HEK293 (cell line): ENCODE measurements around the gene PRICKLE1.
A peak's percentile ranks its signal among the peaks of the same experiment; 100 is the strongest.

ENCODE experiments used
- CTCF ChIA-PET: fragments of 350-600 bp; formaldehyde crosslinking; extraction: SDS; loops from one replicate; lab custom pipeline; 2021; ENCODE audit warnings: antibody characterized with exemption; lab: Yijun Ruan, JAX
- POLR2A ChIA-PET: fragments of 300-600 bp; formaldehyde crosslinking; extraction: SDS; loops from one replicate; lab custom pipeline; 2020; ENCODE audit warnings: antibody characterized with exemption, inconsistent platforms; lab: Yijun Ruan, JAX
- H3K27ac ChIP-seq: fragments of 200-500 bp; sonication (Bioruptor generic); 2 replicates; pipeline ENCODE4 v1.5.1; 2014; ENCODE audit warnings: low read depth, low read length, control low read depth, inconsistent platforms; ENCODE audit errors: extremely low read depth
- H3K36me3 ChIP-seq, 2 experiments: fragments of 200-500 bp in 1 of 2; sonication (Bioruptor generic) in 1 of 2; 1 replicate in 1 of 2; 2 replicates in 1 of 2; pipeline ENCODE4 v1.5.1; 2014 to 2017; ENCODE audit warnings: inconsistent platforms in 2 of 2, low read length in 2 of 2; ENCODE audit not compliant: control insufficient read depth in 2 of 2, insufficient read depth in 1 of 2
- H3K4me1 ChIP-seq: fragments of 200-500 bp; sonication (Bioruptor generic); 2 replicates; pipeline ENCODE4 v1.5.1; 2014; ENCODE audit warnings: mild to moderate bottlenecking, low read length, inconsistent platforms; ENCODE audit not compliant: control insufficient read depth, insufficient read depth
- H3K4me3 ChIP-seq: 2 replicates; pipeline ENCODE4 v1.5.1; 2011; ENCODE audit warnings: low read depth, mild to moderate bottlenecking, control low read depth, low read length, moderate library complexity
- H3K9me3 ChIP-seq: fragments of 200-500 bp; sonication (Bioruptor generic); 2 replicates; pipeline ENCODE4 v1.5.1; 2014; ENCODE audit warnings: low read depth, low read length, inconsistent platforms; ENCODE audit not compliant: control insufficient read depth, insufficient read depth
- HOXC10 ChIP-seq: sonication (generic); formaldehyde crosslinking; IDR thresholded peaks from 2 replicates; pipeline ENCODE4 v1.8.1; 2023; ENCODE audit warnings: mild to moderate bottlenecking, missing genetic modification reagents
- KLF16 ChIP-seq: fragments of 450-650 bp; formaldehyde crosslinking; IDR thresholded peaks from 2 replicates; pipeline ENCODE4 v1.5.1; 2017; ENCODE audit warnings: missing biosample characterization, missing genetic modification characterization
- PRDM1 ChIP-seq: fragments of 450-650 bp; formaldehyde crosslinking; IDR thresholded peaks from 2 replicates; pipeline ENCODE4; 2016; ENCODE audit warnings: missing biosample characterization, missing genetic modification characterization
- ZNF132 ChIP-seq: fragments of 450-650 bp; formaldehyde crosslinking; IDR thresholded peaks from 2 replicates; pipeline ENCODE4 v1.5.1; 2017; ENCODE audit warnings: missing biosample characterization, missing genetic modification characterization, borderline replicate concordance
- ZNF148 ChIP-seq: fragments of 450-650 bp; formaldehyde crosslinking; IDR thresholded peaks from 2 replicates; pipeline ENCODE4 v1.5.0; 2017; ENCODE audit warnings: missing biosample characterization, missing genetic modification characterization, borderline replicate concordance
- ZNF221 ChIP-seq: fragments of 450-650 bp; formaldehyde crosslinking; IDR thresholded peaks from 2 replicates; pipeline ENCODE4 v1.5.1; 2017; ENCODE audit warnings: missing biosample characterization, missing genetic modification characterization, borderline replicate concordance
- ZNF239 ChIP-seq: fragments of 450-650 bp; formaldehyde crosslinking; IDR thresholded peaks from 2 replicates; pipeline ENCODE4 v1.5.1; 2016; ENCODE audit warnings: missing biosample characterization, missing genetic modification characterization
- ZNF311 ChIP-seq: fragments of 450-650 bp; formaldehyde crosslinking; IDR thresholded peaks from 2 replicates; pipeline ENCODE4 v1.5.1; 2017; ENCODE audit warnings: missing biosample characterization, missing genetic modification characterization, borderline replicate concordance
- ZNF341 ChIP-seq: fragments of 450-650 bp; formaldehyde crosslinking; IDR thresholded peaks from 2 replicates; pipeline ENCODE4; 2016; ENCODE audit warnings: low read depth, missing biosample characterization, missing genetic modification characterization
- ZNF560 ChIP-seq: fragments of 450-650 bp; formaldehyde crosslinking; IDR thresholded peaks from 2 replicates; pipeline ENCODE4 v1.5.1; 2017; ENCODE audit warnings: missing biosample characterization, missing genetic modification characterization, borderline replicate concordance
- ZSCAN4 ChIP-seq: fragments of 450-650 bp; formaldehyde crosslinking; IDR thresholded peaks from 2 replicates; pipeline ENCODE4 v1.5.1; 2017; ENCODE audit warnings: missing biosample characterization, missing genetic modification characterization
- TF ChIP-seq, protein P1 (sequence below): fragments of 450-650 bp; formaldehyde crosslinking; IDR thresholded peaks from 2 replicates; pipeline ENCODE4; 2016; ENCODE audit warnings: missing biosample characterization, missing genetic modification characterization
- TF ChIP-seq, protein P2 (sequence below): fragments of 450-650 bp; formaldehyde crosslinking; conservative IDR thresholded peaks from 2 replicates; pipeline ENCODE4 v1.5.1; 2016; ENCODE audit warnings: low read depth, missing biosample characterization, missing genetic modification characterization

Gene PRICKLE1

GRCh38 chr12:42502682-42503081 lies 86.9 kb downstream of the PRICKLE1 start:
- Histone ChIP-seq H3K36me3 (no peaks in the 10 kb centered on the region), H3K4me3 (no peak overlapping the region), H3K27ac (no peak overlapping the region), H3K4me1 (peaks cover 13% of the 10 kb centered on the region), H3K9me3 (no peaks in the 10 kb centered on the region)
- no peak for TF ChIP-seq ZNF132 (tag by site-specific recombination)
- TF ChIP-seq KLF16 (tag by site-specific recombination): no peak
- TF ChIP-seq ZNF148 (tag by site-specific recombination): no peak
- no peak for TF ChIP-seq ZNF341 (tag by site-specific recombination)
- TF ChIP-seq ZNF311 (tag by site-specific recombination): no peak
- TF ChIP-seq, protein P1, sequence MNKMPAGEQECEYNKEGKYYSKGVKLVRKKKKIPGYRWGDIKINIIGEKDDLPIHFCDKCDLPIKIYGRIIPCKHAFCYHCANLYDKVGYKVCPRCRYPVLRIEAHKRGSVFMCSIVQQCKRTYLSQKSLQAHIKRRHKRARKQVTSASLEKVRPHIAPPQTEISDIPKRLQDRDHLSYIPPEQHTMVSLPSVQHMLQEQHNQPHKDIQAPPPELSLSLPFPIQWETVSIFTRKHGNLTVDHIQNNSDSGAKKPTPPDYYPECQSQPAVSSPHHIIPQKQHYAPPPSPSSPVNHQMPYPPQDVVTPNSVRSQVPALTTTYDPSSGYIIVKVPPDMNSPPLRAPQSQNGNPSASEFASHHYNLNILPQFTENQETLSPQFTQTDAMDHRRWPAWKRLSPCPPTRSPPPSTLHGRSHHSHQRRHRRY: no peak
- TF ChIP-seq, protein P2, sequence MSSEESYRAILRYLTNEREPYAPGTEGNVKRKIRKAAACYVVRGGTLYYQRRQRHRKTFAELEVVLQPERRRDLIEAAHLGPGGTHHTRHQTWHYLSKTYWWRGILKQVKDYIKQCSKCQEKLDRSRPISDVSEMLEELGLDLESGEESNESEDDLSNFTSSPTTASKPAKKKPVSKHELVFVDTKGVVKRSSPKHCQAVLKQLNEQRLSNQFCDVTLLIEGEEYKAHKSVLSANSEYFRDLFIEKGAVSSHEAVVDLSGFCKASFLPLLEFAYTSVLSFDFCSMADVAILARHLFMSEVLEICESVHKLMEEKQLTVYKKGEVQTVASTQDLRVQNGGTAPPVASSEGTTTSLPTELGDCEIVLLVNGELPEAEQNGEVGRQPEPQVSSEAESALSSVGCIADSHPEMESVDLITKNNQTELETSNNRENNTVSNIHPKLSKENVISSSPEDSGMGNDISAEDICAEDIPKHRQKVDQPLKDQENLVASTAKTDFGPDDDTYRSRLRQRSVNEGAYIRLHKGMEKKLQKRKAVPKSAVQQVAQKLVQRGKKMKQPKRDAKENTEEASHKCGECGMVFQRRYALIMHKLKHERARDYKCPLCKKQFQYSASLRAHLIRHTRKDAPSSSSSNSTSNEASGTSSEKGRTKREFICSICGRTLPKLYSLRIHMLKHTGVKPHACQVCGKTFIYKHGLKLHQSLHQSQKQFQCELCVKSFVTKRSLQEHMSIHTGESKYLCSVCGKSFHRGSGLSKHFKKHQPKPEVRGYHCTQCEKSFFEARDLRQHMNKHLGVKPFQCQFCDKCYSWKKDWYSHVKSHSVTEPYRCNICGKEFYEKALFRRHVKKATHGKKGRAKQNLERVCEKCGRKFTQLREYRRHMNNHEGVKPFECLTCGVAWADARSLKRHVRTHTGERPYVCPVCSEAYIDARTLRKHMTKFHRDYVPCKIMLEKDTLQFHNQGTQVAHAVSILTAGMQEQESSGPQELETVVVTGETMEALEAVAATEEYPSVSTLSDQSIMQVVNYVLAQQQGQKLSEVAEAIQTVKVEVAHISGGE (tag by site-specific recombination): no peak
- TF ChIP-seq ZSCAN4: no peak
- CTCF ChIA-PET: interaction anchor here (0.7 to 1.7 kb wide), 2 partner anchors 10 to 20 kb away, joined by 3 to 8 read pairs; no protein-coding TSS in a partner anchor
- POLR2A ChIA-PET: no interaction called here

DNA sequence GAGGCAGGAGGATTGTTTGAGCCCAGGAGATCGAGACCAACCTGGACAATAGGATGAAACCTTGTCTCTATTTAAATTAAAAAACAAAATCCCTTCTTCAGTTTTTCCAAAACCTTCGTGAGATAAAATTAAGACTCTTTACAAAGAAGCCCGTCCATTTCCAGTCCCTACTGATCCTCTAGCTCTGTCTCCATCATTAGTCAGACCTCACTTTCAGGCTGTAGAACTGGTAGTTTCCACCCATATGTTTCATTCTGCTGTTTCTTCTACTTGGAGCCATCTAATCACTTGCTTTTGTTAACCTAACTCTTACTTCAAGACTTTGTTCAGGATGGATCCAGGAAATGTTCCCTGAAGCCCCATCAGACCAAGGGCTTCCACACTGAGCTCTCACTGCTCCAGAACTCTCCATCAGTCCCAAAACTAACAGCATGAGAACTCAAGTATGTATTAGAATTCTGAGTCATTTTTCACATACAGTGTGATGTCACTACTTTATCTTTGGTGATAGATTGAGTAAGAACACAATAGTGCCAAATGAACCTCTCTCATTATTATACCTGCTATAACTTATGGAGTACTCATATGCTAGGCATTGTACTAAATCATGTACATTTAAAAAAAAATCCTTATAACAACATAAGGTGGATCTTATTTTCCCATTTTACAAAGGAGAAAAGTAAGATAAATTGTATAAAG lies 90.8 kb downstream of the PRICKLE1 start:
- no peak for TF ChIP-seq ZNF560 (tag by site-specific recombination)
- no peak for TF ChIP-seq ZNF239 (tag by site-specific recombination)
- TF ChIP-seq ZNF221 (tag by site-specific recombination): no peak
- Histone ChIP-seq H3K36me3 (no peaks in the 10 kb centered on the region; a peak in 1 of 3 replicates), H3K4me1 (peaks cover 5% of the 10 kb centered on the region), H3K9me3 (no peaks in the 10 kb centered on the region), H3K27ac (no peak overlapping the region), H3K4me3 (no peak overlapping the region)
- CTCF ChIA-PET: interaction anchor here (0.6 kb wide), 1 partner anchor 70 kb away, joined by 4 read pairs; no protein-coding TSS in a partner anchor
- POLR2A ChIA-PET: no interaction called here

DNA sequence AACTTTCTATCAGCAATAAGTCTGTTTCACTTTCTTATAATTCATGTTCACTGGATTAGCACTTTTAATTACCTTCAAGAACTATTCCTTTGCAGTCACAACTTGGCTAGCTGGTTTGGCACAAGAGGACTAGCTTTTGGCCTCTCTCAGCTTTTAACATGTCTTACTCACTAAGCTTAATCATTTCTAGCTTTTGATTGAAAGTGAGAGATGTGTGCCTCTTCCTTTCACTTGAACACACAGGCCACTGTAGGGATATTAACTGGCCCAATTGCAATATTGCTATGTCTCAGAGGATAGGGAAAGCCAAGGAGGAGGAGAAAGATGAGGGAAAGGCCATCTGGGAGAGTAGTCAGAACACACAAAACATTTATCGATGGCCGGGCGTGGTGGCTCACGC lies 92.7 kb downstream of the PRICKLE1 start:
- CTCF ChIA-PET: no interaction called here
- TF ChIP-seq HOXC10 (CRISPR knock-in tag): no peak
- peak; percentile 69 for TF ChIP-seq PRDM1 (tag by site-specific recombination)
- POLR2A ChIA-PET: interaction anchor here (1.3 kb wide), 1 partner anchor 13 kb away, joined by 3 read pairs; no protein-coding TSS in a partner anchor

More for the DNA sequence above, 92.7 kb downstream of the PRICKLE1 start:
- no peaks in the 10 kb centered on the region; a peak in 1 of 3 replicates for H3K36me3 ChIP-seq
- H3K4me3 ChIP-seq: no peak overlapping the region
- H3K4me1 ChIP-seq: no peaks in the 10 kb centered on the region
- no peak overlapping the region for H3K27ac ChIP-seq
- no peaks in the 10 kb centered on the region for H3K9me3 ChIP-seq
